Common myeloid progenitor, CD34-positive (primary cell): ENCODE results near the gene CRYL1. TPM values are rescaled to one million over a fixed set of nuclear protein-coding genes. Genes with fewer than 3 reads are reported as not detected.

ENCODE experiments used
- CTCF ChIA-PET: fragments of 350-600 bp; sonication (Branson Sonifier 250); formaldehyde crosslinking; loops from one replicate; lab custom pipeline; 2021; ENCODE audit warnings: antibody characterized with exemption; lab: Charles Lee
- POLR2A ChIA-PET: fragments of 350-600 bp; sonication (Branson Sonifier 250); formaldehyde crosslinking; loops from one replicate; lab custom pipeline; 2021; ENCODE audit warnings: antibody characterized with exemption; lab: Charles Lee
- DNase-seq, 3 donors: peaks; one replicate each; pipeline versions ENCODE4 v3.0.0 to v3.0.0-alpha.2; 2013
- H3K27ac ChIP-seq, 2 experiments: 1 replicate in 1 of 2; 2 replicates in 1 of 2; pipeline ENCODE4 v1.7.0; 2013; ENCODE audit warnings: inconsistent platforms in 2 of 2, low read length in 2 of 2, mild to moderate bottlenecking in 2 of 2, low read depth in 1 of 2, moderate library complexity in 1 of 2; ENCODE audit not compliant: severe bottlenecking in 2 of 2, insufficient read depth in 1 of 2, poor library complexity in 1 of 2
- H3K27me3 ChIP-seq, 5 experiments: replicated peaks in 2 of 5; 1 replicate in 3 of 5; 2 replicates in 2 of 5; pipeline versions ENCODE4 v1.6.1 to v1.7.0; 2013; ENCODE audit warnings: low read length in 4 of 5, mild to moderate bottlenecking in 2 of 5, moderate library complexity in 2 of 5, inconsistent platforms in 1 of 5; ENCODE audit not compliant: insufficient read depth in 5 of 5, control insufficient read depth in 4 of 5
- H3K36me3 ChIP-seq, 4 experiments: 1 replicate in 2 of 4; 2 replicates in 2 of 4; pipeline versions ENCODE4 v1.6.1 to v1.7.0; 2013; ENCODE audit warnings: low read length in 3 of 4, control low read depth in 1 of 4, mild to moderate bottlenecking in 1 of 4; ENCODE audit not compliant: control insufficient read depth in 4 of 4, insufficient read depth in 4 of 4
- H3K4me1 ChIP-seq, 4 experiments: 1 replicate in 3 of 4; 2 replicates in 1 of 4; pipeline versions ENCODE4 v1.6.1 to v1.7.1; 2013; ENCODE audit warnings: low read length in 3 of 4, mild to moderate bottlenecking in 3 of 4, control low read depth in 1 of 4, inconsistent platforms in 1 of 4, moderate library complexity in 1 of 4; ENCODE audit not compliant: control insufficient read depth in 4 of 4, insufficient read depth in 4 of 4; ENCODE audit errors: control extremely low read depth in 1 of 4
- H3K4me3 ChIP-seq, 7 experiments: 1 replicate in 4 of 7; 2 replicates in 3 of 7; pipeline versions ENCODE4 v1.5.1 to v1.7.0; 2013; ENCODE audit warnings: mild to moderate bottlenecking in 7 of 7, low read length in 6 of 7, moderate library complexity in 6 of 7, inconsistent platforms in 2 of 7, low read depth in 2 of 7, control low read depth in 1 of 7; ENCODE audit not compliant: insufficient read depth in 4 of 7, control insufficient read depth in 1 of 7; ENCODE audit errors: extremely low read depth in 1 of 7
- H3K9me3 ChIP-seq, 5 experiments: 1 replicate in 4 of 5; 2 replicates in 1 of 5; pipeline versions ENCODE4 v1.6.1 to v1.7.1; 2013; ENCODE audit warnings: low read length in 4 of 5, mild to moderate bottlenecking in 2 of 5, inconsistent platforms in 1 of 5, low read depth in 1 of 5, moderate library complexity in 1 of 5; ENCODE audit not compliant: control insufficient read depth in 4 of 5, insufficient read depth in 2 of 5; ENCODE audit errors: control extremely low read depth in 1 of 5
- WGBS: methylation state at CpG from one replicate; pipeline ENCODE4 v1.1.5; 2013; ENCODE audit not compliant: insufficient coverage; 5-methylcytosine and 5-hydroxymethylcytosine counted together
- polyA plus RNA-seq: library from polyadenylated mRNA; unstranded; fragments of 120-200 nt; gene quantifications from one replicate; pipeline ENCODE4 v1.2.1, GENCODE V29; 2013

CRYL1 gene
- polyA plus RNA-seq, result 32.1 TPM

- Histone ChIP-seq H3K36me3 (no peaks in the 10 kb centered on the region), H3K9me3 (no peaks in the 10 kb centered on the region), H3K27me3 (no peaks in the 10 kb centered on the region), H3K4me1 (peaks cover 2 to 22% (median 19%) of the 10 kb centered on the region in 4 experiments), H3K4me3 (peak within 1 kb of the TSS; percentile 71 to 91 (median 73)), H3K27ac (peak within 1 kb of the TSS; percentile 47 to 69)
- POLR2A ChIA-PET, result no interaction called here
- WGBS, result 0% methylated on average over 64 of the region's 89 CpGs
- CTCF ChIA-PET, result interaction anchor here (0.7 to 1.5 kb wide), 2 partner anchors 14 to 18 kb away, joined by 4 read pairs; no protein-coding TSS in a partner anchor
- DNase-seq, result peak; percentile 58 to 96 (median 93)
Measured at GRCh38 chr13:20525601-20526544, at the start of gene CRYL1. Gene CRYL1, minus strand, starts transcription at chr13:20525857. Its CDS starts 63 bp downstream, at chr13:20525794.

- ChIA-PET CTCF (interaction anchor here (0.9 kb wide), 1 partner anchor 149 kb away, joined by 3 read pairs; no protein-coding TSS in a partner anchor), POLR2A (no interaction called here)
- WGBS, result no CpG with 5 or more reads among the region's 2 CpGs
- H3K27ac ChIP-seq, result no peak overlapping the region
- no peak overlapping the region for H3K4me3 ChIP-seq
- H3K4me1 ChIP-seq, result no peaks in the 10 kb centered on the region
- no peaks in the 10 kb centered on the region for H3K27me3 ChIP-seq
- H3K9me3 ChIP-seq, result peaks cover 0 to 29% (median 3%) of the 10 kb centered on the region in 5 experiments
- H3K36me3 ChIP-seq, result peaks cover 0 to 36% (median 5%) of the 10 kb centered on the region in 4 experiments
- no peak for DNase-seq
Measured at GRCh38 chr13:20573636-20574035, 48.0 kb upstream of the CRYL1 start.

GRCh38 chr13:20573186-20573585 lies 47.5 kb upstream of the CRYL1 start:
- H3K4me3 ChIP-seq, result no peak overlapping the region
- no peaks in the 10 kb centered on the region for H3K27me3 ChIP-seq
- peaks cover 0 to 29% (median 3%) of the 10 kb centered on the region in 5 experiments for H3K9me3 ChIP-seq
- H3K27ac ChIP-seq, result no peak overlapping the region
- ChIA-PET POLR2A (no interaction called here), CTCF (interaction anchor here (0.9 kb wide), 1 partner anchor 150 kb away, joined by 3 read pairs; no protein-coding TSS in a partner anchor)
- H3K36me3 ChIP-seq, result peaks cover 0 to 36% (median 5%) of the 10 kb centered on the region in 4 experiments
- no peak for DNase-seq
- peaks cover 0 to 3% (median under 1%) of the 10 kb centered on the region in 4 experiments for H3K4me1 ChIP-seq
- WGBS, result 90% methylated on average over 3 of the region's 4 CpGs

DNA sequence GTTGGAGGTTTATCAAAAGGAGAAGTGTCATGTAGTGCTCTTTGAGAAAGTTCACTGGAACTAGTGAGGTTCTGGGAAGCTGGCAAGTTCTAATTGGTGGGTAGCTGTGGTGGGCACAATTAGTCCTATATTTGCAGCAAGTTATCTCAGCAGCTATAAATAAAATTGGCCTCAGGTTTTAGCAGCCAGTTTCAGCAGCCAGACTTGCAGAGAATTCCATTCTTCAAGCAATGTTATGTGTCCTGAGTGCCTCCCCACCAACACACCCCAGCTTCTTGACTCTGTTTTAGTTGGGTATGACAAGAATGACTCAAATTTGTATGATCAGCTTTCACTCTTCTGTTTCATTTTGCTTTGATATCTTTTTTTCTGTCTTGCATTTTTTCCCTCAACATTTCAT lies 46.0 kb upstream of the CRYL1 start:
- POLR2A ChIA-PET, result no interaction called here
- CTCF ChIA-PET, result interaction anchor here (1.0 to 1.7 kb wide), 4 partner anchors 20 to 131 kb away, joined by 3 to 5 read pairs (median 4); no protein-coding TSS in a partner anchor
- DNase-seq, result peak in 2 of 3 donors; percentile 39 to 50

GRCh38 chr13:20570517-20570916 lies 44.9 kb upstream of the CRYL1 start:
- H3K36me3 ChIP-seq, result peaks cover 0 to 17% (median 1%) of the 10 kb centered on the region in 4 experiments
- no peaks in the 10 kb centered on the region for H3K27me3 ChIP-seq
- H3K27ac ChIP-seq, result no peak overlapping the region
- H3K4me1 ChIP-seq, result peaks cover 0 to 15% (median 7%) of the 10 kb centered on the region in 4 experiments
- DNase-seq, result no peak
- WGBS, result no CpG with 5 or more reads among the region's 1 CpG
- peaks cover 0 to 14% (median 2%) of the 10 kb centered on the region in 5 experiments for H3K9me3 ChIP-seq
- POLR2A ChIA-PET, result no interaction called here
- CTCF ChIA-PET, result interaction anchor here (1.7 kb wide), 1 partner anchor 76 kb away, joined by 4 read pairs; no protein-coding TSS in a partner anchor
- no peak overlapping the region for H3K4me3 ChIP-seq

More for the DNA sequence above, 46.0 kb upstream of the CRYL1 start:
- peaks cover 0 to 21% (median 2%) of the 10 kb centered on the region in 5 experiments for H3K9me3 ChIP-seq
- H3K27me3 ChIP-seq, result no peaks in the 10 kb centered on the region
- peaks cover 0 to 12% (median 5%) of the 10 kb centered on the region in 4 experiments for H3K4me1 ChIP-seq
- H3K27ac ChIP-seq, result no peak overlapping the region
- no peak overlapping the region for H3K4me3 ChIP-seq
- H3K36me3 ChIP-seq, result peaks cover 0 to 26% (median 4%) of the 10 kb centered on the region in 4 experiments

- ChIA-PET CTCF (interaction anchor here (0.6 to 1.5 kb wide), 6 partner anchors 12 to 134 kb away, joined by 3 to 6 read pairs (median 3); no protein-coding TSS in a partner anchor), POLR2A (no interaction called here)
- peaks cover 0 to 15% (median 7%) of the 10 kb centered on the region in 4 experiments for H3K4me1 ChIP-seq
- no peaks in the 10 kb centered on the region for H3K27me3 ChIP-seq
- no peak for DNase-seq
- H3K9me3 ChIP-seq, result peaks cover 2 to 22% (median 8%) of the 10 kb centered on the region in 5 experiments
- peaks cover 0 to 6% (median 0%) of the 10 kb centered on the region in 4 experiments for H3K36me3 ChIP-seq
- no CpG with 5 or more reads among the region's 9 CpGs for WGBS
- peak overlapping the region in 6 of 7 experiments; percentile 65 to 85 (median 78) for H3K4me3 ChIP-seq
- H3K27ac ChIP-seq, result peak overlapping the region; percentile 88 to 95
Measured at GRCh38 chr13:20567881-20568528, 42.3 kb upstream of the CRYL1 start.
